ENCODE data around the gene TP53I11. TPM values are rescaled to one million over a fixed set of nuclear protein-coding genes. Genes with fewer than 3 reads are reported as not detected.

TP53I11 gene
- total RNA-seq, 2 donors from 2014 or later, result 60.0 to 141 TPM

DNA sequence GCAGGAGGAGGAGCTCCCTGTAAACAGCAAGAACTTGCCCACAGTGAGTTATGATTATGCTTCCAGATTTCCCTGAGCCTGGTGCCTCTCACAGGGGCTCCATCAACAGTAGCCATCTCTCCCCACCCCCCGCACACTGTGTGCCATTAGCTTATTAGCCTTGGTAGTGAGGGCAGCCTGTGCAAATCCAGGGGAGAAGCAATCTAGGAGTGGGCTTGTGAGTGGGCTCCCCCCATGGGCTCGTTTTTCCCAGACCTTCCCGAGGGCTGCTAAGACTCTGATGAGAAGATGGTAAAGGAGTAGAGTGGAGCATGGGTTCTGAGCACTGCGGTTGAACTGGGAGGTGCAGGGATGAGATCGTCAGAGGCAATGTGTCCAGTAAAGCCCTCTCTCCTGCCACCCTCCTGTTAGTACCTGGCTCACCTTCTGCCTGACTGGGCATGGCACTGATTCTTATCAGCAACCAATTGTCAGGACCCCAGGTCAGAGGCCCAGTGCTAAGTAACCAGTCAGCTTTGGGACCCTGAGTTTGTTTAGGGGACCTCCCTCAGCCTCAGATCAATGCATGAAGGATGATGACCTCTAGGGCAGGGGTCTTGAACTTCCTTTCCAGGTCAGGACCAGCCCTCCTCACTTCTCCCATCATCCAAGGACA, 38.4 kb upstream of the TP53I11 start:
- no peak for ATAC-seq (ENCODE audit: insufficient number of reproducible peaks, low FRiP score, low read depth)
- no peaks in the 10 kb centered on the region for H3K36me3 ChIP-seq
- no peak overlapping the region for H3K4me3 ChIP-seq
- DNase-seq (ENCODE audit: low spot score), result no peak
- H3K9me3 ChIP-seq, result no peaks in the 10 kb centered on the region
- H3K4me1 ChIP-seq (ENCODE audit: control insufficient read depth in 1 of 2, low read depth in 2 of 2), result peaks cover 9 to 22% of the 10 kb centered on the region in 2 donors
- H3K27ac ChIP-seq, result no peak overlapping the region
- TF ChIP-seq, protein P1, sequence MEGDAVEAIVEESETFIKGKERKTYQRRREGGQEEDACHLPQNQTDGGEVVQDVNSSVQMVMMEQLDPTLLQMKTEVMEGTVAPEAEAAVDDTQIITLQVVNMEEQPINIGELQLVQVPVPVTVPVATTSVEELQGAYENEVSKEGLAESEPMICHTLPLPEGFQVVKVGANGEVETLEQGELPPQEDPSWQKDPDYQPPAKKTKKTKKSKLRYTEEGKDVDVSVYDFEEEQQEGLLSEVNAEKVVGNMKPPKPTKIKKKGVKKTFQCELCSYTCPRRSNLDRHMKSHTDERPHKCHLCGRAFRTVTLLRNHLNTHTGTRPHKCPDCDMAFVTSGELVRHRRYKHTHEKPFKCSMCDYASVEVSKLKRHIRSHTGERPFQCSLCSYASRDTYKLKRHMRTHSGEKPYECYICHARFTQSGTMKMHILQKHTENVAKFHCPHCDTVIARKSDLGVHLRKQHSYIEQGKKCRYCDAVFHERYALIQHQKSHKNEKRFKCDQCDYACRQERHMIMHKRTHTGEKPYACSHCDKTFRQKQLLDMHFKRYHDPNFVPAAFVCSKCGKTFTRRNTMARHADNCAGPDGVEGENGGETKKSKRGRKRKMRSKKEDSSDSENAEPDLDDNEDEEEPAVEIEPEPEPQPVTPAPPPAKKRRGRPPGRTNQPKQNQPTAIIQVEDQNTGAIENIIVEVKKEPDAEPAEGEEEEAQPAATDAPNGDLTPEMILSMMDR (IDR thresholded peaks at IDR 0.05), result no peak
- no peaks in the 10 kb centered on the region for H3K27me3 ChIP-seq (replicated peaks; ENCODE audit: insufficient read depth)

GRCh38 chr11:44988111-44988510, 37.4 kb upstream of the TP53I11 start:
- peaks cover 9 to 22% of the 10 kb centered on the region in 2 donors for H3K4me1 ChIP-seq (ENCODE audit: control insufficient read depth in 1 of 2, low read depth in 2 of 2)
- no peak overlapping the region for H3K4me3 ChIP-seq
- ATAC-seq (ENCODE audit: insufficient number of reproducible peaks, low FRiP score, low read depth), result no peak
- no peaks in the 10 kb centered on the region for H3K9me3 ChIP-seq
- TF ChIP-seq, protein P1 (IDR thresholded peaks at IDR 0.05), result no peak
- no peak for DNase-seq (ENCODE audit: low spot score)
- H3K27ac ChIP-seq, result no peak overlapping the region
- H3K36me3 ChIP-seq, result no peaks in the 10 kb centered on the region
- H3K27me3 ChIP-seq (replicated peaks; ENCODE audit: insufficient read depth), result no peaks in the 10 kb centered on the region

- H3K4me1 ChIP-seq (ENCODE audit: control insufficient read depth in 1 of 2, low read depth in 2 of 2), result peaks cover 9 to 22% of the 10 kb centered on the region in 2 donors
- DNase-seq (ENCODE audit: low spot score) (no peak), ATAC-seq (ENCODE audit: insufficient number of reproducible peaks, low FRiP score, low read depth) (no peak)
- TF ChIP-seq, protein P1 (IDR thresholded peaks at IDR 0.05), result no peak
- no peak overlapping the region for H3K27ac ChIP-seq
- no peak overlapping the region for H3K4me3 ChIP-seq
- H3K27me3 ChIP-seq (replicated peaks; ENCODE audit: insufficient read depth), result no peaks in the 10 kb centered on the region
- H3K9me3 ChIP-seq, result no peaks in the 10 kb centered on the region
- no peaks in the 10 kb centered on the region for H3K36me3 ChIP-seq
These were observed 36.8 kb upstream of the TP53I11 start for GRCh38 chr11:44987506-44987905.

- DNase-seq (ENCODE audit: low spot score) (no peak), ATAC-seq (ENCODE audit: insufficient number of reproducible peaks, low FRiP score, low read depth) (no peak)
- TF ChIP-seq, protein P1 (IDR thresholded peaks at IDR 0.05), result no peak
- no peak overlapping the region for H3K27ac ChIP-seq
- H3K36me3 ChIP-seq, result no peaks in the 10 kb centered on the region
- H3K4me1 ChIP-seq (ENCODE audit: control insufficient read depth in 1 of 2, low read depth in 2 of 2), result peaks cover 5 to 14% of the 10 kb centered on the region in 2 donors
- H3K9me3 ChIP-seq, result no peaks in the 10 kb centered on the region
- no peaks in the 10 kb centered on the region for H3K27me3 ChIP-seq (replicated peaks; ENCODE audit: insufficient read depth)
- H3K4me3 ChIP-seq, result no peak overlapping the region
These were observed 35.6 kb upstream of the TP53I11 start for GRCh38 chr11:44986315-44986714.

- ATAC-seq (ENCODE audit: insufficient number of reproducible peaks, low FRiP score, low read depth) (no peak), DNase-seq (ENCODE audit: low spot score) (no peak)
- Histone ChIP-seq H3K4me3 (no peak overlapping the region), H3K36me3 (no peaks in the 10 kb centered on the region), H3K4me1 (ENCODE audit: control insufficient read depth in 1 of 2, low read depth in 2 of 2) (peaks cover 5 to 13% of the 10 kb centered on the region in 2 donors), H3K27ac (no peak overlapping the region), H3K27me3 (replicated peaks; ENCODE audit: insufficient read depth) (no peaks in the 10 kb centered on the region), H3K9me3 (no peaks in the 10 kb centered on the region)
- TF ChIP-seq, protein P1 (IDR thresholded peaks at IDR 0.05), result no peak
These were observed 35.0 kb upstream of the TP53I11 start for GRCh38 chr11:44985721-44986120.
